ENCODE measurements around the gene PXK. TPM values are rescaled to one million over a fixed set of nuclear protein-coding genes. Genes with fewer than 3 reads are reported as not detected.

The PXK gene
- polyA plus RNA-seq, 2 donors, result 3.2 to 6.0 TPM

DNA sequence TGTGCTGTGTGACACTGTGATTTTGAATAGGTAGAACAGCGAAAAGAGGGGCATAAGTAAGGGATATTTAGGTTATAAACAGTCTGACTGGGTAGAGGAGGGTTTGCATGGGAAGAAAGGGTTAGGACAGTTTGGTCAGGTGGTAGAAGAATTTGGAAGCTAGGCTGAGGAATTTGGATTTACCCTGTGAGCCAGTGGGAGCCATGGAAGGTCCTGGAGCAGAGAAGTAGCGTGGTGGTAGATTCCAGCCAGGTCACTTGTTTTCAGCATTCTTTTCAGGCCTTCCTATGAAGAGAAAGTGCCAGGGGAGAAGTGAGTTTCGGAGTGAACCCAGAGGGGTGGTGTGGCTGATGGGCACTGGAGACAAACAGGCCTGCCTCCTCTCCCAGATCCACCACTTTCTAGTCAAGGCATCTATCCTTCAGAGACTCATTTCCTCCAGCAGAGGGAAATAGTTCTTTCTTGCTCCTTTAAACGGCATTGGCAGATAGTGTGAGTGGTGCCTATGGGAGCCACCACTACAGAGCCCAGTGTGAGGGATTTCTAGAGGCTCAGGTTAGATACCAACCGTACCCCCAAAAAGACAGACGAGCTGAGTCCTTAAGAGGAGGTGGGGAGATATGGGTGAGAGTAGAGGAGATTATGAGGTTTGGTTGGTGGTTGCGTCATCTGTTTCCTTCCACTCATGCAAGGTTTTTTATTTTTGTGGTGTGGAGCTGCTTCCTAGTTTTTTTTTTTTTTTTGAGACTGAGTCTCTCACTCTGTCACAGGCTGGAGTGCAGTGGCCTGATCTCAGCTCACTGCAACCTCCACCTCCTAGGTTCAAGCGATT, 21.2 kb downstream of the PXK start:
- H3K36me3 ChIP-seq (ENCODE audit: control insufficient read depth in 2 of 2, insufficient read depth in 2 of 2, low read length in 1 of 2), result peaks cover 2 to 4% of the 10 kb centered on the region in 2 donors
- H3K27ac ChIP-seq (ENCODE audit: low read depth in 2 of 2, low read length in 1 of 2), result no peak overlapping the region
- WGBS, 2 donors, result 86% methylated on average over 8 of the region's 8 CpGs
- H3K9me3 ChIP-seq (ENCODE audit: control insufficient read depth in 2 of 2, insufficient read depth in 1 of 2, low read depth in 1 of 2, low read length in 1 of 2), result no peaks in the 10 kb centered on the region
- H3K27me3 ChIP-seq (ENCODE audit: control insufficient read depth in 1 of 2, insufficient read depth in 2 of 2, low read length in 2 of 2), result no peaks in the 10 kb centered on the region
- H3K4me1 ChIP-seq (ENCODE audit: control insufficient read depth in 2 of 2, insufficient read depth in 2 of 2, low read length in 1 of 2), result peaks cover 7 to 9% of the 10 kb centered on the region in 2 donors
- no peak overlapping the region for H3K4me3 ChIP-seq (ENCODE audit: low read depth in 1 of 2, low read length in 2 of 2)

DNA sequence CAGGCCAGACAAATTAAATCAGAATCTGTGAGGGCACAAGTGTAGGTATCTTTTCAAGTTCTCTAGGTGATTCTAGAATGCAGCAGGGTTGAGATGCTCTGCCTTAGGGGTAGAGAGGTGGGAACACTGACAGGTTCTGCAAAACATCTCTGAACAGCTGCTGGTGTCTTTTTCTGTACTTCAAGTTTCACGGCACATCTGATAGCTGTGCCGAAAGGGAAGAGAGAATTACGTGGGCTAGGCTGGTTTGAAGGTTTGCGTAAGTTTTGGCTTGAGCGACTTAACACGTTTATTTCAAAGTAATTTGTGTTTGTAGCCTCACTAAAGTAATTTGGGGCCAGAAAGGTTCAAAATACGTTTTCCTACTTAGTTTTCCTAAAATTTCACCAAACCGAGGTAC, 22.5 kb downstream of the PXK start:
- H3K4me1 ChIP-seq (ENCODE audit: control insufficient read depth in 2 of 2, insufficient read depth in 2 of 2, low read length in 1 of 2), result peaks cover 4 to 7% of the 10 kb centered on the region in 2 donors
- H3K27ac ChIP-seq (ENCODE audit: low read depth in 2 of 2, low read length in 1 of 2), result no peak overlapping the region
- WGBS, 2 donors, result 86 to 92% methylated on average over 8 of the region's 8 CpGs

DNA sequence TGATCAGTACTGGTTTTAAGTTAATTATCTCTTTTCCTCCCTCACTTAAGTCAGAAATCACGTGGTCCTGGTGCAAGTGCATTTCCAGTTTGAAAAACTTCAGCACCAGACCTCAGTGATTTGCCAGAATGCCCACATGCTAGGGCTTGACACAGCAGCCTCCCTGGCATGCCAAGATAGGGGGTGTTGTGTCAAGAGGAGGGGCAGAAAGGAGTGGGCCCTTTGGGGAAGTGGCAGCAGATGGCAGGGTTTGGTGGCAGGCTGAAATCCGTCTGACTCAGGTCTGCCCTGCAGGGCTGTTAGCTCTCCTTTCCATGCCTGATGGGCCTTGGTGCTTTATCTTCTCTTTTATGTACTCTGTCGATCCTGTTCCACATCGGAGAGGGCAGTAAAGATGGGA, 23.4 kb downstream of the PXK start:
- no peak overlapping the region for H3K4me3 ChIP-seq (ENCODE audit: low read depth in 1 of 2, low read length in 2 of 2)
- no peaks in the 10 kb centered on the region for H3K27me3 ChIP-seq (ENCODE audit: control insufficient read depth in 1 of 2, insufficient read depth in 2 of 2, low read length in 2 of 2)
- WGBS, 2 donors, result 32 to 33% methylated on average over 4 of the region's 4 CpGs
- no peak overlapping the region for H3K27ac ChIP-seq (ENCODE audit: low read depth in 2 of 2, low read length in 1 of 2)
- H3K4me1 ChIP-seq (ENCODE audit: control insufficient read depth in 2 of 2, insufficient read depth in 2 of 2, low read length in 1 of 2), result peaks cover 0 to 7% of the 10 kb centered on the region in 2 donors
- H3K9me3 ChIP-seq (ENCODE audit: control insufficient read depth in 2 of 2, insufficient read depth in 1 of 2, low read depth in 1 of 2, low read length in 1 of 2), result no peaks in the 10 kb centered on the region
- H3K36me3 ChIP-seq (ENCODE audit: control insufficient read depth in 2 of 2, insufficient read depth in 2 of 2, low read length in 1 of 2), result peaks cover 0 to 2% of the 10 kb centered on the region in 2 donors

More for the DNA sequence above, 22.5 kb downstream of the PXK start:
- Histone ChIP-seq H3K36me3 (ENCODE audit: control insufficient read depth in 2 of 2, insufficient read depth in 2 of 2, low read length in 1 of 2) (peaks cover 2 to 4% of the 10 kb centered on the region in 2 donors), H3K27me3 (ENCODE audit: control insufficient read depth in 1 of 2, insufficient read depth in 2 of 2, low read length in 2 of 2) (no peaks in the 10 kb centered on the region), H3K9me3 (ENCODE audit: control insufficient read depth in 2 of 2, insufficient read depth in 1 of 2, low read depth in 1 of 2, low read length in 1 of 2) (no peaks in the 10 kb centered on the region), H3K4me3 (ENCODE audit: low read depth in 1 of 2, low read length in 2 of 2) (no peak overlapping the region)

DNA sequence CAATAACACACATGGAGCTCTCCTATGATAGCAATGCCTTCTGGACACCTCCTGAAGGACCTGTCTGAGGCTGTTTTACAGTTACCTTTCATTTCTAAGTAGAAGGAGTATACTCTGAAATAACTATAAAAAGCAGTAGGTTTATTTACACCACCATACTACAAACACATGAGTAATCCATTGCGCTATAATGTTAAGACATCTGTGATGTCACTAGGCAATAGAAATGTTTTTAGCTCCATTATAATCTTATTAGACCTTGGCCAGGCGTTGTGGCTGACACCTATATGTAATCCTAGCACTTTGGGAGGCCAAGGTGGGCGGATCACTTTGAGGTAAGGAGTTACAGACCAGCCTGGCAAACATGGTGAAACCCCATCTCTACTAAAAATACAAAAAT, 24.7 kb downstream of the PXK start:
- H3K4me3 ChIP-seq (ENCODE audit: low read depth in 1 of 2, low read length in 2 of 2), result no peak overlapping the region
- no peaks in the 10 kb centered on the region for H3K9me3 ChIP-seq (ENCODE audit: control insufficient read depth in 2 of 2, insufficient read depth in 1 of 2, low read depth in 1 of 2, low read length in 1 of 2)
- 87 to 91% methylated on average over 3 of the region's 3 CpGs for WGBS, 2 donors
- H3K36me3 ChIP-seq (ENCODE audit: control insufficient read depth in 2 of 2, insufficient read depth in 2 of 2, low read length in 1 of 2), result peaks cover 0 to 2% of the 10 kb centered on the region in 2 donors
- peaks cover 0 to 2% of the 10 kb centered on the region in 2 donors for H3K4me1 ChIP-seq (ENCODE audit: control insufficient read depth in 2 of 2, insufficient read depth in 2 of 2, low read length in 1 of 2)
- no peak overlapping the region for H3K27ac ChIP-seq (ENCODE audit: low read depth in 2 of 2, low read length in 1 of 2)
- H3K27me3 ChIP-seq (ENCODE audit: control insufficient read depth in 1 of 2, insufficient read depth in 2 of 2, low read length in 2 of 2), result no peaks in the 10 kb centered on the region

DNA sequence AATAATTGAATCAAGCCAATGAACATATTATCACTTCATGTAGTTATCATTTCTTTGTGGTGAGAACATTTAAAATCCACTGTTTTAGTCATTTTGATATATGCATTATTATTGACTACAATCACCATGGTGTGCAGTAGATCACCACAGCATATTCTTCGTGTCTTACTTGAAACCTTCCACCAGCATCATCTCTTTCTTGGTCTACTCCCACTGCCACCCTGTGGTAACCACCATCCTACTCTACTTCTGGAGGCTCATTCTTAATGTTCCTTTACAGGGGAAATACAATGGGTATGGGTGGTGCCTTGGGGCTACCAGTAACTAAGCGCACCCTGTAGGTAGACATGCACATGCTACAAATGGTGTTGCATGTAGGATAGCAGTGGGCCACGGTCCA, 25.4 kb downstream of the PXK start:
- Histone ChIP-seq H3K9me3 (ENCODE audit: control insufficient read depth in 2 of 2, insufficient read depth in 1 of 2, low read depth in 1 of 2, low read length in 1 of 2) (no peaks in the 10 kb centered on the region), H3K4me3 (ENCODE audit: low read depth in 1 of 2, low read length in 2 of 2) (no peak overlapping the region), H3K4me1 (ENCODE audit: control insufficient read depth in 2 of 2, insufficient read depth in 2 of 2, low read length in 1 of 2) (no peaks in the 10 kb centered on the region), H3K27me3 (ENCODE audit: control insufficient read depth in 1 of 2, insufficient read depth in 2 of 2, low read length in 2 of 2) (no peaks in the 10 kb centered on the region), H3K36me3 (ENCODE audit: control insufficient read depth in 2 of 2, insufficient read depth in 2 of 2, low read length in 1 of 2) (no peaks in the 10 kb centered on the region), H3K27ac (ENCODE audit: low read depth in 2 of 2, low read length in 1 of 2) (no peak overlapping the region)
- 90 to 96% methylated on average over 3 of the region's 3 CpGs for WGBS, 2 donors

GRCh38 chr3:58358808-58359207, 26.1 kb downstream of the PXK start:
- Histone ChIP-seq H3K36me3 (ENCODE audit: control insufficient read depth in 2 of 2, insufficient read depth in 2 of 2, low read length in 1 of 2) (no peaks in the 10 kb centered on the region), H3K9me3 (ENCODE audit: control insufficient read depth in 2 of 2, insufficient read depth in 1 of 2, low read depth in 1 of 2, low read length in 1 of 2) (no peaks in the 10 kb centered on the region), H3K27me3 (ENCODE audit: control insufficient read depth in 1 of 2, insufficient read depth in 2 of 2, low read length in 2 of 2) (no peaks in the 10 kb centered on the region), H3K4me1 (ENCODE audit: control insufficient read depth in 2 of 2, insufficient read depth in 2 of 2, low read length in 1 of 2) (no peaks in the 10 kb centered on the region), H3K27ac (ENCODE audit: low read depth in 2 of 2, low read length in 1 of 2) (no peak overlapping the region), H3K4me3 (ENCODE audit: low read depth in 1 of 2, low read length in 2 of 2) (no peak overlapping the region)
- 78 to 79% methylated on average over 4 of the region's 4 CpGs for WGBS, 2 donors

GRCh38 chr3:58359621-58360020, 26.9 kb downstream of the PXK start:
- H3K9me3 ChIP-seq (ENCODE audit: control insufficient read depth in 2 of 2, insufficient read depth in 1 of 2, low read depth in 1 of 2, low read length in 1 of 2), result no peaks in the 10 kb centered on the region
- no peak overlapping the region for H3K4me3 ChIP-seq (ENCODE audit: low read depth in 1 of 2, low read length in 2 of 2)
- H3K4me1 ChIP-seq (ENCODE audit: control insufficient read depth in 2 of 2, insufficient read depth in 2 of 2, low read length in 1 of 2), result no peaks in the 10 kb centered on the region
- WGBS, 2 donors, result 78 to 81% methylated on average over 4 of the region's 4 CpGs
- no peaks in the 10 kb centered on the region for H3K27me3 ChIP-seq (ENCODE audit: control insufficient read depth in 1 of 2, insufficient read depth in 2 of 2, low read length in 2 of 2)
- no peak overlapping the region for H3K27ac ChIP-seq (ENCODE audit: low read depth in 2 of 2, low read length in 1 of 2)
- no peaks in the 10 kb centered on the region for H3K36me3 ChIP-seq (ENCODE audit: control insufficient read depth in 2 of 2, insufficient read depth in 2 of 2, low read length in 1 of 2)

DNA sequence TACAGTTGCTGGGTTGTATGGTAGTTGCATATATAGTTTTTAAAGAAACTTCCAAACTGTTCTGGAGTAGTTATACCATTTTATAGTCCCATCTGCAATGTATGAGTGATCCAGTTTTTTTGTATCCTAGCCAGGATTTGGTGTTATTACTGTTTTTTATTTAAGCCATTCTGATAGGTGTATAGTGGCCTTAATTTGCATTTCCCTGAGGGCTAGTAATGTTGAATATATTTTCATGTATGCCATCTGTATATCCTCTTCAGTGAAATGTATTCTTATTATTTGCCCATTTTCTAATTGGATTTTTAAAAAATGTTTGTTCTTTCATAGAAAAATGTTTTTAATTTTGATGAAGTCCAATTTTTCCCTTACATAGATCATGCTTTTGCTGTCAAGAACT, 29.2 kb downstream of the PXK start:
- no peaks in the 10 kb centered on the region for H3K9me3 ChIP-seq (ENCODE audit: control insufficient read depth in 2 of 2, insufficient read depth in 1 of 2, low read depth in 1 of 2, low read length in 1 of 2)
- H3K27ac ChIP-seq (ENCODE audit: low read depth in 2 of 2, low read length in 1 of 2), result no peak overlapping the region
- no peaks in the 10 kb centered on the region for H3K36me3 ChIP-seq (ENCODE audit: control insufficient read depth in 2 of 2, insufficient read depth in 2 of 2, low read length in 1 of 2)
- no peaks in the 10 kb centered on the region for H3K27me3 ChIP-seq (ENCODE audit: control insufficient read depth in 1 of 2, insufficient read depth in 2 of 2, low read length in 2 of 2)
- no peak overlapping the region for H3K4me3 ChIP-seq (ENCODE audit: low read depth in 1 of 2, low read length in 2 of 2)
- H3K4me1 ChIP-seq (ENCODE audit: control insufficient read depth in 2 of 2, insufficient read depth in 2 of 2, low read length in 1 of 2), result no peaks in the 10 kb centered on the region

GRCh38 chr3:58366699-58367098, 34.0 kb downstream of the PXK start:
- WGBS, 2 donors, result 79 to 89% methylated on average over 1 of the region's 1 CpG
- no peaks in the 10 kb centered on the region for H3K27me3 ChIP-seq (ENCODE audit: control insufficient read depth in 1 of 2, insufficient read depth in 2 of 2, low read length in 2 of 2)
- H3K27ac ChIP-seq (ENCODE audit: low read depth in 2 of 2, low read length in 1 of 2), result no peak overlapping the region
- no peaks in the 10 kb centered on the region for H3K4me1 ChIP-seq (ENCODE audit: control insufficient read depth in 2 of 2, insufficient read depth in 2 of 2, low read length in 1 of 2)
- no peaks in the 10 kb centered on the region for H3K9me3 ChIP-seq (ENCODE audit: control insufficient read depth in 2 of 2, insufficient read depth in 1 of 2, low read depth in 1 of 2, low read length in 1 of 2)
- H3K4me3 ChIP-seq (ENCODE audit: low read depth in 1 of 2, low read length in 2 of 2), result no peak overlapping the region
- H3K36me3 ChIP-seq (ENCODE audit: control insufficient read depth in 2 of 2, insufficient read depth in 2 of 2, low read length in 1 of 2), result peaks cover 0 to 2% of the 10 kb centered on the region in 2 donors

- no peaks in the 10 kb centered on the region for H3K9me3 ChIP-seq (ENCODE audit: control insufficient read depth in 2 of 2, insufficient read depth in 1 of 2, low read depth in 1 of 2, low read length in 1 of 2)
- no peak overlapping the region for H3K27ac ChIP-seq (ENCODE audit: low read depth in 2 of 2, low read length in 1 of 2)
- H3K27me3 ChIP-seq (ENCODE audit: control insufficient read depth in 1 of 2, insufficient read depth in 2 of 2, low read length in 2 of 2), result no peaks in the 10 kb centered on the region
- H3K4me1 ChIP-seq (ENCODE audit: control insufficient read depth in 2 of 2, insufficient read depth in 2 of 2, low read length in 1 of 2), result no peaks in the 10 kb centered on the region
- peaks cover 0 to 2% of the 10 kb centered on the region in 2 donors for H3K36me3 ChIP-seq (ENCODE audit: control insufficient read depth in 2 of 2, insufficient read depth in 2 of 2, low read length in 1 of 2)
- no peak overlapping the region for H3K4me3 ChIP-seq (ENCODE audit: low read depth in 1 of 2, low read length in 2 of 2)
- 51 to 62% methylated on average over 1 of the region's 1 CpG for WGBS, 2 donors
Measured at GRCh38 chr3:58369038-58369437, 36.3 kb downstream of the PXK start.

Measured in esophagus (tissue), 2 donors.